Endothelial cell of hepatic sinusoid (primary cell): Measurements from ENCODE around the gene PRKG1.

Experiments used
- in situ Hi-C: cut with HindIII; loops from 2 replicates; pipeline ENCODE4 v1.10.0; 2017; ENCODE audit warnings: low sequenced_read_pairs

PRKG1 gene

DNA sequence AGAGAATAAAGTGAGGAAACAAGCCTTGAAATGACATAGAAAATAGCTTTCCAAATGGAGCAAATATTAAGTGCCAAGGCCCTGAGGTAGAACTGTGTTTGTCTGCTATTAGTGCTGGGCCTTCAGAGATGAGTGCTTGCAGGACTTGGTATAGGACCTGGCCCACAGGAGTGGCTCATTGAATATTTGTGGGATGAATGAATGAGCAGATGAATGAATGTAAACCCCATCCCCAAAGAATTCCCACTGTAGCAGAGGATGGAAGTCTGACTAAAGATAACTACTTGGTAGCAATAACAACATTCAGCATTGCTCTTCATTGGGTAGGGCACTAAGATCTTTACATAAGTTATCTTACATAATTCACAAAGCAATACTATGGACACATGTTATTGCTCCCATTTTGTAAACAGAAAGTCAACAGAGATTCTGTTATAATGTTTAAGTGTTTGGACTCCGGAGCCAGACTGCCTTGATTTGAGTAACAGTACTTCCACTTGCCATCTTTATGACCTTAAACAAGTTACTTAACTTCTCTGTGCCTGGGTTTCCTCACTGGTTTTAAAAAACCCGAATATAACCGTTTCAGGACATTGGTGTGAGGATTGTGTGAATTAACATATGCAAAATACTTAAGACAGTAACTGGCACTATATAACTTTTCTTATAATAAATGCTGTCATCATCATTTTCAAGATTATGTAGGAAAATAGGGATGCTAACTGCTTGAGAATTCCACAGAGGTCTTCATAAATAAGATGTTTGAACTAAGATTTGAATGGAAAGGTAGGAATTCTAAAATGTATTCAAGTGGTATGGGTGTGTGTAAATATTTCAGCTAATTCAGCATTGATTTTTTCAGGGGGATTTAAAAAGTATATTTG lies 141.9 kb downstream of the PRKG1 start:
- in situ Hi-C loops, result no loop called here

DNA sequence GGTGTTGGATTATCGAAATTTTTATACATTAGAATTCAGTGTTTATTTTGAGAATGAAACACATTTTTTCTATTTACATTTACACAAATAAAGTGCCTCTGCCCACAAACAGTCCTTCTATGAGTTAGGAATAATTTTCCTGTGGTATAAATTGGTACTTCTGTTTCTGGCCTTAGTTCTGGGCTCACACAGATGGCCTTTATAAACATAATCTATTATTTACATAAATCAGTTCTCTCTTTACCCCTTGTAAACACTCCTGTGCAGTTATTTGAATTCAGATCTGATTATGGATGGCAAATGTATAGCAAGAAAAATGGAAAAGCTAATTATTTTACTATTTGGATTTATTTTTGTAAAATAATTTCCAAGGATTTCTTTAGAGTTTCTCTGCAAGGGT lies 143.2 kb downstream of the PRKG1 start:
- in situ Hi-C loops, result no loop called here

DNA sequence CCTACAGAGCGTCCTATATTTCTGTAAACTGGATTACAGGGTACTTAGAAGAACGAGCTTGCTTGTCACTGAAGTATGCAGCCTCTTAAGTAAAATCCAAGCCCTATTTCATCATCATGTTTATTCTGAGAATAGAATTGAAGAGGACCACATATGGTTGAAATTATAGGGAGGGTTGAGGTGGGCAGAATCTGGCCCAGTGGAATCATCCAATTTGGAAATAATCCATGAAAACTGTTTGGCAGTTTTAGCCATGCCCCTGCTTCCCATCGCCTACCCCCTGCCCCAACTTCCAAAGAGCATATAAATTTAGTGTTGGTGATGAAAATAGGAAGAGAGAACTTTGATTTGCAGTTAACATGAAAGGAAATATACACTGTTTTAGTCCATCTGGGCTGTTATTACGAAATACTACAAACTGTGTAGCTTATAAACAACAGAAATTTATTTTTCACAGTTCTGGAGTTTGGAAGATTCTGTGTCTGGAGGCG lies 150.4 kb downstream of the PRKG1 start:
- in situ Hi-C loops, result no loop called here

DNA sequence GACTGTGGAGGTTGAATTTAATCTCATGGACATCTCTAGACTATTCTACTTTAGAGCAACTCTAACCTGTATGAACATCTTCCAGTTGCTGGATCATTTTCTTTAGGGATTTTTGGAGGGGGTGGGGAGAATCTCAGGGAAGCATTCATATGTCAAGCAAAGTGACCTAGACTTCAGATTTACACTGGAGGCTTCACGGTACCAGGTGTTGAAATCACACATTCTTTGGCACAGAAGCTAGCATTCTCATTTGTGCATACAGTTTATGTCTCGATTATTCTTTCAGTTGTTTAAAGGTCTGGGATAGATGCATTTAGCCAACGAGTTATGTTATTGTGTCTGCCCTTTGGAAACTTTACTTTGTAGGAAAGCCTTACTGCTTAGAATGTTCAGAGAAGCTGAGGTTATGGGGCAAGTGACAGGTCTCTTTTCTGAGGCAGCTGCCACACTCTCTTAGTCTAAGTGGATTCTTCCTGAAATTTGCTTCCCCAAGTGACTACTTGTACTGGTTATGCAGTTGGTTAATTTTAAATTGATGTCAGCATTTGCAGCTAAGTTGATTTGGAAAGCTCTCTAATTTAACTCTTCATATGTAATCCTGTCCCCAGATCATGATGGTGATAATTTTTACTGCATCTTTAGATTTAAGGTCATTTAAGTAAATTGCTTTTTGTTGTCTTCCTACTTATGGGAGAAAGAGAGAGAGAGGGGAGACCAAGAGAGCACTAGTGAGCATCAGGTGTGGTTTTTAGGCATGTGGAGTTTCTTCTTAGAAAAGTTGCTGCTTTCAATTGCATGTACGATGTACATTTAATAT lies 153.8 kb downstream of the PRKG1 start:
- in situ Hi-C loops, result no loop called here

DNA sequence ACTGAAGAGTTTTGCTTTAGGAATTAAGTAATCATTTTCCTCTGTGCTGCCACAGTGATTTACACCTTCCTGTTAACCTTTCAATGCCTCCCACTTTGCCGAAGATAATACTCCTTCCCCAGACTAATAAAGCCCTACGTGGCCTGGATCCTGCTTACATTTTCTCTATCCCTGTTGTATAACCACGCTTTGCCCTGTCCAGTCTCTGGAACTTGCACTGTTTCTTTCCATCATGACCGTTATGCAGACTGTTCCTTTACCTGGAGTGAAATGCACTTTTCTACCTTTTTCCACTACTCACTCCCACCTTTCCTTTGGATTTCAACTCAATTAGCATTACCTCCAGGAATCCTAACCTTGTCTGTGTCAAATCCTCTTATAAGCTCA lies 154.4 kb downstream of the PRKG1 start:
- in situ Hi-C loops, result no loop called here

DNA sequence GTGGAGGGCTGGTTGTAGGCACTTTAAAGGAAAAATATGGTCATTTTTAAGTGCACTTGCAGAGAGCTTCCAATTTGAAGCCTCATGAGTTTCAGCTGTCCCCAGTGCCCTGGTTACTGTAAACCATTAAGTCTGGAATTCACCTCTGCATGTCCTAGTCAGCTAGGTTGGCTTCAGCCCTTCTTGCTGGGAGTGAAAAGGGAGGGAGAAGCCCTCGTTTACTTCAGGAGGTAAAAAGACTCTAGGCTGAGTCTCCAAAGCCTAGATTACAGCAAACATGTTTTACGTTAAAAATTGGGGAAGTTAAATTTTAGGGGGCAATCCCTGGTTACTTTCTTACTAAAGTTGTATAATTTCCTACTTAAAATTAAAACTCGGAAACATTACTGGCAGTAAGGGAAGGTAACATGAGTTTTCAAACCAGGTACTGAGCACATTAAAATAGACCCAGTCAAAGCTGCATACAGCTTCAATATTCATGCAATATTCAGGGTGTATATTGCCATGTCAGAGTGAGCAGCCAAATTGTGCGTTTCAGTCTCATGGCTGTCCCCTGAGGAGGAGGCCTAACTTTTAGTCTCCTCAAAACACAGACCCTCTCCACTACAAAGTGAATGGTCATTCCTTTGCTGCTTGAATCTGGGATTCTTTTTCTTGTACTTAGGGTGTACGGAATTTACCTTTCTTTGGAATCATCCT lies 156.7 kb downstream of the PRKG1 start:
- in situ Hi-C loops, result no loop called here

DNA sequence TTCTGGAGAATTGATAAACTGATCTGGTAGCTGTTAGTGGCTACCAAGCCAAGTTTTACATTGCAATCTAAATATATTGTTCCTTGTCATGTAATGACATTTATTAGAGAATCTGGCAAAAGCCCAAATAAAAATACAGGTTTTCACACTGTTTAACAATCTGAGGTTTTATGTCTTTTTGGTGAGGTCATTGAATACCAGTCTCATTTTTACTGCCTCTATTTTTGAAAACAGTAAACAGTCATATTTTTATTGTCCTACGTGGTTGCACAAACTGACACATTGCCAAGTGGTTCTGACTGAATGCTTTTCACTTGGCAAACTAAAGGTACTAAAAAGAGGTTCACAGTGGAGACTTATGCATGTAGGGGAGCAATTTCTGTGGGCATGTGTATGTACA lies 157.5 kb downstream of the PRKG1 start:
- in situ Hi-C loops, result no loop called here

DNA sequence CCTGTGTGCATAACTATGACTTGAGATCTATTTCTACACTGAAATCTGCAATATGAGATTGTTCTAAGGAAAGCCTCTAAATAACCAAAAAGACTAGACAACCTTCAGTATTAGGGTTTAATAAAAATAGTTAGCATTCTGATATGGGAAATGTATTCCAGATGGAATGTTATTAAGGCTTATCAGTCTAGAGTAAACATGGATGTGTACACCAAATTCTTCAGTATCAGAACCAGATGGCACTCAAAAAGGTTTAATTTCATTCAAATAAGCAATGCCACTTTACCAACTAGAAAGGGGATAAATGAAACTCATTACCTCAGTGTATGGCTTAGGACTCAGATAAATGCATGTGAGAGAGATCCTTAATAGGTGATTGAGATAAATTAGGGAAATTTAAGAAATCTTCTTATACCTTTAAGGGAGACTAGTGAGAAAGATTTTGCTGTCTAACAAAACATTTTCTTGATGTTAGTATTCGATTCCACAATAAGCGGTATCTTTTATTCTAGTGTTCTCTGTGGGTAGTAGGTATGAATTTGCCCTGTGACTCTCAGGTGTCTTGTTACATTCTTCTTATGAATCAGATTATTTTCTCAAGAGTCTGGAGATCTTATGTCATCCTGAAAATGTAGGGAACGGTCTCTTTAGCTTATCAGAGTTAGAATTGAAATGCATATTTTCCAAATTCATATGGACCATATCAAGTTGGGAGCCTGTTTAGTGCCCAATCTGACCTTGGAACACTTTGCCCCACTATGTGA lies 159.2 kb downstream of the PRKG1 start:
- in situ Hi-C loops, result no loop called here

DNA sequence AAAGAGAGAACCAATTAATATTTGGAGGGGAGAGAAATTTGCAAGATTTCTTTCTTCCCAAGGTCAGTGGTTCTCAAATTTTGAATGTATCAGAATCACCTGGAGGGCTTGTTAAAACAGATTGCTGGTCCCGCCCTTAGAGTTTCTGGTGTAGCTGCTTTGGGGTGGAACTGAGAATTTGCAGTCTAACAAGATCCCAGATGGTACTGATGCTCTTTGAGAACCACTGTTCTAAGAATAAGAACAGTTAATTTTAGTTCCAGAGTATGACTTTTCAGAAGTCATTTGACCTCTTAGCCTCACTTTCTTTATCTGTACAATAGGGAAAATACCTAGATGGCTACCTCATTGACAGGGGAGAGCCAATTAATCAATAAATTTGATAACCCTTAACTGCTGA lies 161.6 kb downstream of the PRKG1 start:
- in situ Hi-C loops, result no loop called here

DNA sequence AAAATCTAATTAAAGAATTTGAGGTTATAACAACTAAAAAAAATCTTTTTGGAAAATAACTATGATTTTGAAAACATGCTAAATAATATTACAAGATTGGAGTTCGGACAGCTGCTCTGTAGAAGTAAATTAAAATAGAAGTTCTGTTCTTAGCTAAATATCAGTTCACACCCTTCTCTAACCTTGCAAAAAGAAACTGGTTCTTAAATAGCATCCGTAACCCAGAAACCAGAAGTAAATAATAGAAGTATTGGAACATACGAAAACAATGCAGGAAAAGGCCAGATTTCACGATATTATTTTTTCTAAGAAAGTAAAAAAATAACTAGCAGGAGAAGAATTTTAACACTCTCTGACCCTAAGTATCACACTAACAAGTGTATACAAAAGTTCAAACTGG lies 164.7 kb downstream of the PRKG1 start:
- in situ Hi-C loops, result no loop called here

DNA sequence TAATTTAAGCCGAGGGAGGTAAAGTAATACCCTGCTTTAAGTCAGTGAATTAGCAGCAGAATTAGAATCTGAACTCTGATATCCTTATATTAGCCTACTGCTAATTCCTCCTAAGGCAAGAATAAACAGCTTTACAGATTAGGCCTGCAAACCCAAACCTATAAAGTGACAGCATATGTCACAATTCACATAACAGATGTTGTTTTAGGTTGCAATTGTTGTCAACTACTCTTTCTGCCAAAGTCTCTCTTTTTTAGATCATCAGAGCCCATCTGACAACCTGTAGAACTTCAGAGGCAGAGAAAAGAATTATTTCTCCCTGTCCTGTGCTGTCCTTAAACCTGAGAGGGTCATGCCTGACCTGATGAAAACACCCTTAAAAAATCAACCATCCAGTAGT lies 167.2 kb downstream of the PRKG1 start:
- in situ Hi-C loops, result no loop called here

DNA sequence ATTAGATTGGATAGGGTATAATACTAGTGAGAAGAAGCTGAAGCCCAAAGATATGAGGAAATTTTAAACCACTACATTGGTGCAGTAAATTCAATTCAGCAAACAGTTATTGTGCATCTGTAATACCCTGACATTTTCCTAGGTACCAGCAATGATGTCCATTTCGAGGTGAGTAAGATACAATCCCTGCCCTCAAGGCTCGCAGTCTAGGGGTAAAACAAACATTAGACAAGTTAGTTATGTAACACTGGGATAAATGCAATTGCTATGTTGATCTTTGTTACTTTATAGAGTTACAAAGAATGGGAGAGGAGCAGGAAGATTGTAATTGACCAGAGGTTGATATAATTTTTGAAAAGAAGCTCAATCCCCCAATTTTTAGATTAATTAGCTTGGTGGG lies 168.1 kb downstream of the PRKG1 start:
- in situ Hi-C loops, result no loop called here

DNA sequence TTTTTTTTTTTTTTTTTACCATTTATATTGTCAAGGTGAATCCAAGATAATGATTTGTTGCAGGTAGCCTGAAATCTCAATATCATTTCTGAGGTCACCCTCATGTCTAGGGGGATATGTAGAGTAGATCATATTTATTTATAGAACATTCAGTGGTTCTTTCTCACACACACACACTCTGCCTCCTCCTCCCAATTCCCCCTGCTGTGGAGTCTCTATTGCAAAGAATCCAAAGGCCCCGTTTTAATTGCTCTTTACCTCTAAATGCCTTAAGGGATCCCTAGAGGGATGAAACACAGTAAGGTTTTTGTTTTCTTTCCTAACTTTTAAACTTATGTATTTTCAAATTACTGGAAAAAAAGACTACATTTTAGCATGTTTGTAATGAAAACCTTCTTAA lies 170.0 kb downstream of the PRKG1 start:
- in situ Hi-C loops, result no loop called here

DNA sequence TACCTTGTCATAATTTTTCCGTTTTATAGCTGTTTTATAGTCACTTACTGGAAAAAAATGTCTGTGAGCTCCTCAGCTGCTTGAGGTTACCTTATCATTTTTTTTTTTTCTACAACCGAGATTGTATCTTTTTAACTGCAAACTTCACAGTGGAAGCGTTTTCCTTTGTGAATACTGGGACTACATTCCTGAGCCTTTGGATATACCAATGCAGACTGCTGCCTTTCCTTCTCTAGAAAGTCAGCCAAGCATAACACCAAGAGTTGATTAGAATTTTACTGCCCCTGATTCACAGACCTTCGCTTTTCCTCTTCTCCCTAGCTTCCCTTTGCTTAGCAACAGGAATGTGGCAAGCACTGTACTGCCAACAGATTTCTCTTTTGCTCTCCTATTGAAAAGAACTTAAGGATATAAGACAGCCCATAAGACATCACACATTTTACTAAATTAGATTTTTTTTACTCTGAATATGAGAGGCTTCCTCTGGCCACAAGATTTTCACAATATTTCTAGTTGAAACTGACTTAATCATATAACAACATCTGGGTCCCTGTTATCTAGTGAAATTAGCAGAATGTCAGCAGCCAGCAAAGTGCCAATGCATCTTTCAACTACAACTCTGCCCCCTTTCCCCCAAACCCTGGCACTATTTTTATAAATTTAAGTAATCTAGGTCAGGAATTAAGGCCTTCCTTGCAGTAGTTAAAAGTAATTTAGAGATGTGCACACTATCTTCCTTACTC lies 170.6 kb downstream of the PRKG1 start:
- in situ Hi-C loops, result no loop called here

DNA sequence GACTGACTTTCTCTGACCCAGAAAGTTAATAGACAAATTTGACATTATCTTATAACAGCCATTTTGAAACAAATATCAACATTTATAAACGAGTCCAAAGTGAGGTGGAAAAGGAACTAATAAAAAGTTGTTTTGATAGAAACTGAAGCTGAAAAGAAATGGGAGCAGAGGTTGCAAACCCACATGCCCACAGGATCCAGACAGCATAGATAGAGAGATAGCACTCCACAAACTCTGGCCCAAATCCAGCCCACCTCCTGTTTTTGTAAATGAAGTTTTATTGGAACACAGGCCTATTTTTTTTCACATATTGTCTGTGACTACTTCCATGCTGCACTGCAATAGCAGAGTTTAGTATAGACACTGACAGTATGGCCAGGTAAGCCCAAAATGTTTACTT lies 171.9 kb downstream of the PRKG1 start:
- in situ Hi-C loops, result no loop called here

DNA sequence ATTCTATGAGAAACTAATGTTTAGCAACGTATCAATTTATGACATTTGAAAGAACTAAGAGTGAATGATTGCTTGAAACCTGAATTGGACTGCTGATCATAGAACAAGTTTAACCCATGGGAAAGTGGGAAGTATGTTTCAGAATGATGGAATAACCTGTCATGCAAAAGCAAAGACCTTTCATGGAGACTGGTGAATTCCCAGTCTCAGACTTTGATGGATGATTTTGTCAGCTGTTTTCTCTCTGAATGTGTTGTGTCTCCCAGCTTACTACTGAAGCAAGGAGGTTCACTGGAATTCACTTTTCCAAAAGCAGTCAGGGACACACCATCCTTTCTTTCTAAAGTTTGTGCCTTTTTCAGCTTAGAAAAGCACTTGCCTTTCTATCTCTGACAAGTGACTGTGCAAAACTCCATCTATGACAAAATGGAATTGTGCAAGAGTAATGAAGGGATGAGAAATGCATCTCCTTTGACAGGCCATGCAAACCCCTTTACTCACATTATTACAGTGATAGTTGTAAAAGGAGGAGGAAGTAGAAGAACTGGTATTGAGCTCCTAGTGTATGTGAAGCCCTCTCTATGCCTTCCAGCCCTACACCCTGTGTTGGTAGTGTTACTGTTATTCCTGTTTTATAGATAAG lies 176.1 kb downstream of the PRKG1 start:
- in situ Hi-C loops, result no loop called here

DNA sequence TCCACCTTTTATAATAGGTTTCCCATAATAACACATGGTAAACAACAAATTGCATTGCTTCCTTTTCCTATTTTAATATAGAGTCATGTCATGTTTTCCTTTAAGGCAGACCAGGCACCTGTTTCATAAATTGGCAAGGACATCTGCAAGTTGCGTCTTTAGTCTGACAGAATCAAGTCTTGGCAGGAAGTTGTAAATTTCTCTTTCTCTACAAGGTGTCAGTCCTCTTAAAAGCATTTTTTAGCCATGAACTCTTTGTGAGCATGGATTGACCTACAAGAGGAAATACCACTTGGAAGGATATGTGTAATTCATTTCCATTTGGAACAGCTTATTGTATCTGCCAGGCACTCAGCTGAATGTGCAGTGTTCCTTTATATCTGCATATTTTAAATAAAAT lies 176.8 kb downstream of the PRKG1 start:
- in situ Hi-C loops, result no loop called here

DNA sequence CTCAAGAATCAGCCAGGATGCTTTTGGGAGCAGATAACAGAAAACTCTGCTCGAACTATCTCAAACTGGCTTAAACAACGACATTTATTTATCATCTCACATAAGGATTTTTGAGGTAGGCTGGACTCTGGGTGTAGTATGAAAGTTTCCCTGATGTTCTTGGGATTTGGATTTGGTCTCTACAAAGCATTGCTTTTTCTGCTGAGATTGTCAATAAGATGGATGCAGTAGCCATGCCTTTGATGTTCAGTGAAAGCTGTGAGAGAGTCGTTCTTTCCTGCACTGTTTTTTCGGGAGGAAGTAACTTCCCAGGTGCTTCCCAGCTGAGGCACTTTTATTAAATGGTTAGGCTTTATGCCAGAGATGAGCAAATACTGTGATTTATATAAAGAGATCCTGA lies 181.1 kb downstream of the PRKG1 start:
- in situ Hi-C loops, result no loop called here

DNA sequence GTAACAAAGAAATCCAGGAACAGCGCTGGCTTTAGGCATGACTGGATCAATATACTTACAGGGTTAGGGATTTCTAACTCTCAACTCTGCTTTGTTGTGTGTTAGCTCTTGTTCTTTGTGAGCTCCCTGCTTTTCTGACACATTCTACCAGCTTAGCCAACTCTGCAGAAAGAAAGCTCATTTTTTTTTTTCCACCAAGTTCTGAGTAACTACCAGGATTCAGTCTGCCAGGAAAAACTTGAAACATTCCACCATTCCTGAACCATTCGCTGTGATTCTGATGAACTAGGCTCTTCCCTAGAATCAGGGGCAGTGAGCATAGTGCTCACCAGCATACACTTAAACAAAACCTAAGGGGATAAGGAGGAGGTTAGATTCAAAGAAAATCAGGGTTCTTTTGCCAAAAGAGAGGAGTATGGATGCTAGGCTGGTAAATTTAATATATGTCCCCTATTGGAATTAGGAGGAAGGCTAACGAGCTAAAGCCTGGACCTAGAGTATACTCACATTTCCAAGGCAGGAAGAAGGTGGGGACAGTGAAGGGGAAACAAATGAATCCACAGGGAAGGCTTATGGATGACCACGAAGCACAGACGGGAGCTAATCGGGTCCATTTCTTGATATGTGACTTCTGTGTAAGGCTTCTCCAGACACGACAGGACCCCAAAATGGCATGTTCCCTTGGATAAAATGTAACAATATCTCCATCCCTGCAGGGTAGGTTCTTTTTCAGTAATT lies 183.4 kb downstream of the PRKG1 start:
- in situ Hi-C loops, result no loop called here
